ENCODE results near the gene SH3PXD2A.

The SH3PXD2A gene

DNA sequence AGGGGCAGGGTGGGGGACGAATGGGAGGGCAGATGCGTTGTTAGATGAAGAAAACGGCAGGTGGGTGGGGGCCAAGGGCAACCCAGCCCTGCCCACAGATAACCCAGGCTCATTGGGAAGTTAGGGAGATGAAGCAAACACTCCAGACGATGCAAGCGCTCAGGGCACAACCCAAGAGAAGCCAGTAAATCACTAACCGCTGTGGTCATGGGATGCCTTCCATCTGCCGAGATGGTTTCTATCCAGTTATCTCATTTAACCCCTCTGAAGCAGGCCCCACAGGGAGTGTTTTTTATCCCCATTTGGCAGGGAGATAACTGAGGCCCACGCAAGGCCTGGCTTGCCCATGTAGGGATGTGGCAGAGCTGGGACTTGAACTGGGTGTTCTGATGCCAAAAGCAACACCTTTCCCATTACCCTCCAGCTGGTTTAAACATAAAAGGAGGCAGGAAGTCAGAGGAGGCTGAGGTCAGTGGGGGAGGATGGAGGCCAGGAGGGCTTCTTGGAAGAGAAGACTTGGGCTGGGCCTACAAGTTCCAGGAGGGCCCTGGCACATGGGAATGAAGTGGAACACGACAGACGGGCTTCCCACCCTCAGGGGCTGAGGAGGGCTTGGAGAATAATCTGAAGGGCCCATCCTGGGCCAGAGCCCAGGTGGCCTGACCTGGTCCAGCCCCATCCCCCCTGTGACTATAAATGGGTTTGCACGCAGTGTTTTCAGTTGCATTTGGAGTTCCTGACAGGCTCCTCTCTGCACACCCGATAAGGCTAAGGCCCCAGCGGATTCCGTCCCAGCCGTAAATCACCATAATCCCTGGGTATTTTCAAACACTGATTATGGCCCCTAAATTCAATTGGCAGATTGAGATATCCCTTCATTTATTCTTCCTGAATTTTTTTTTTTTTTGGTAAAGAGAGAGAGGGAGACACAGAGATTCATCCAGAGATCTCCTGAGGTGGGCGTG is 281.0 kb downstream of the SH3PXD2A start:
- ATAC-seq (no peak), DNase-seq (no peak)
- no peak overlapping the region for H3K27ac Mint-ChIP-seq

DNA sequence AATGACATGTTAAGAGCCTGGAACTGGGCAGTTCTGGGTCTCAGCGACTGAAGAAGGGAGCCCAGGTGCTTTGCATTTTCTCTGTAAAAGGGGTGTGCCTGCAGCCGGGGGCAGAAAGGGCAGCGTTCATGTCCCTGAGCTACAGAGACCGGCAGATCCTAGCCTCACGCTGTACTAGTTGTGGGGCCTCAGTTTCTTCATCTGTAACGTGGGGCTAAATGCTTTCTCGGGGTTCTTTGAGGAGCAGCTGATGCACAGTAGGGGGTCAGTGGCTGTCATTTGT is 282.2 kb downstream of the SH3PXD2A start:
- no peak overlapping the region for H3K4me3 Mint-ChIP-seq
- H3K4me1 Mint-ChIP-seq: no peaks in the 10 kb centered on the region
- no peak for DNase-seq
- no peak for ATAC-seq
- no peaks in the 10 kb centered on the region for H3K36me3 Mint-ChIP-seq (ENCODE audit: low read depth)
- no peaks in the 10 kb centered on the region for H3K9me3 Mint-ChIP-seq
- H3K27ac Mint-ChIP-seq: no peak overlapping the region
- no peaks in the 10 kb centered on the region for H3K27me3 Mint-ChIP-seq

More for the DNA sequence above, 281.0 kb downstream of the SH3PXD2A start:
- H3K9me3 Mint-ChIP-seq: no peaks in the 10 kb centered on the region
- no peaks in the 10 kb centered on the region for H3K4me1 Mint-ChIP-seq
- no peaks in the 10 kb centered on the region for H3K27me3 Mint-ChIP-seq
- no peak overlapping the region for H3K4me3 Mint-ChIP-seq
- H3K36me3 Mint-ChIP-seq (ENCODE audit: low read depth): no peaks in the 10 kb centered on the region

DNA sequence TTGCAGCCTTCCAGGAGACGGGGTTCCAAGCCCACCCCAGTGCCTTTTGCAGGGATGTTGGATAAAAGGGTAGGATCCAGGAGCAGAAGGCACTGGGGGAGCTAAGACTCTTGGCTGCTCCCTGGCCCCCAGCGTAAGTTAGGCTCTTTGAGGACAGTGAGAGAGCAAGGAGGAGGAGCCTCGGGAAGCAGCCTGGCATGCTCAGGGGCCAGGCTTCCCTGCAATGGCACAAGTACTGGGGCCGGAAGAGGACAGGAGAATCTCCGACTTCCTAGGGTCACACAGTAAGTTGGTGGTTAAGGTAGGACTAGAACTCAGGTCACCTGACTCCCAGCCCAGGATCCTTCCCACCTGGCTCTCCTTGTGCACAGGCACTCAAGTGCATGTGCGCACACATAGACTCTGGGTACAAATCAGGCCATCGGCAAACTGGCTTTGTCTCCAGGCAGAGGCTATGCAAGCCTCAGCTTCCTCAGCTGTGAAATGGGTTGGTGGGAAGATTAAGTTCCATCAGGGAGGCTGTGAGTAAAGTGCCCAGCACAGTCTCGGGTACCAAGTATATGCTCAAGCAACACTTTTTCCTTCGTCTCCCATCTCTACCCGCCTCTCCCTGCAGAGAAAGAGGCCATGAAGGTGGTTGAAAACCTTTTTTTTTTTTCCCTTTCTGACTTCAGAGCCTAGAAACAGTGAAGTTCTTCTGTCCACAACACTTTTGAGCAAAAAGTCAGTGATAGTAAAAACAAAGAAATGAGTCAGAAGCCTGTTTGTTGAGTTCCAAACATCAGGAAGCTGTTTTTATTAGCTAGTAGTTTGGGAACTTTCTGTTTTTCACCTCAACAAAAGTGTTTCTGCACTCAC is 282.8 kb downstream of the SH3PXD2A start:
- no peaks in the 10 kb centered on the region for H3K9me3 Mint-ChIP-seq
- ATAC-seq (no peak), DNase-seq (no peak)
- H3K27me3 Mint-ChIP-seq: no peaks in the 10 kb centered on the region
- no peaks in the 10 kb centered on the region for H3K4me1 Mint-ChIP-seq
- H3K4me3 Mint-ChIP-seq: no peak overlapping the region
- H3K27ac Mint-ChIP-seq: no peak overlapping the region
- no peaks in the 10 kb centered on the region for H3K36me3 Mint-ChIP-seq (ENCODE audit: low read depth)

DNA sequence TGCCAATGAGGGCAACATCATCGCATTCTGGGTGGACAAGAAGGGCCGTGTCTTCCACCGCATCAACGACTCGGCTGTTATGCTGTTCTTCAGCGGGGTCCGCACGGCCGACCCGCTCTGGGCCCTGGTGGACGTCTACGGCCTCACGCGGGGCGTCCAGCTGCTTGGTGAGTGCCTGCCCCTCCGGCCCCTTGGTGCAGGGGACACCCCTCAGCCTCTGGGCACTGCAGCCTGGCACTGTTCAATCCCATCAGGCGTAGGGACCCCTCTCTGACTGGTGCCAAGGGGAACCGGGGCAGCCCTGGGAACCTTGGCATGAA is 283.8 kb downstream of the SH3PXD2A start:
- Mint-ChIP-seq H3K4me3 (no peak overlapping the region), H3K4me1 (no peaks in the 10 kb centered on the region), H3K27ac (no peak overlapping the region), H3K36me3 (ENCODE audit: low read depth) (no peaks in the 10 kb centered on the region), H3K9me3 (no peaks in the 10 kb centered on the region), H3K27me3 (no peaks in the 10 kb centered on the region)
- ATAC-seq (no peak), DNase-seq (no peak)

DNA sequence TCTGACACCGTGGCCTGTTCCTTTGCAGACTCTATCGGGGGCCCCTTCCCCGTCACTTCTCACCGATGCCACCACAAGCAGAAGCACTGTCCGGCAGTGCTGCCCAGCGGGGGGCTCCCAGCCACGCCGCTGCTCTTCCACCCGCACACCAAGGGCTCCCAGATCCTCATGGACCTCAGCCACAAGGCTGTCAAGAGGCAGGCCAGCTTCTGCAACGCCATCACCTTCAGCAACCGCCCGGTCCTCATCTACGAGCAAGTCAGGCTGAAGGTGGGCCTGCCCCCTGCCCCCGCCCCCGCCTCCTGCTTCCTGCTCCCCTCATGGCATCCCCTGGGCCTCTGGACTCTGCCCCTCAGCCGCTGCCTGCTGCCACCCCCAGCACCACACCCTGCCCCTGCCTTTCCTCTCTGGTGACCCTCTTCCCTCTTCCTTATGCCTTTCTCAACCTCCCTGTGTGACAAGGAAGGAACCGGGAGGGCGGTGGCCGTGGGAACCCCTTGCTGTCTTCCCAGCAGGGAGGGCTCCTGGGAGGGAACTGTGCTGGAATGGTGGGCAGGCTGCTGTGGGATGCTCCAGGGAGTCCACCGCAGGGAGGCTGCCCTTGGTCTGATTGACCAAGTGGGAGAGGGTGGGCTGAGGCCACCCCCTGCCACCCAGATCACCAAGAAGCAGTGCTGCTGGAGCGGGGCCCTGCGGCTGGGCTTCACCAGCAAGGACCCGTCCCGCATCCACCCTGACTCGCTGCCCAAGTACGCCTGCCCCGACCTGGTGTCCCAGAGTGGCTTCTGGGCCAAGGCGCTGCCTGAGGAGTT is 284.3 kb downstream of the SH3PXD2A start:
- DNase-seq (no peak), ATAC-seq (no peak)
- no peaks in the 10 kb centered on the region for H3K4me1 Mint-ChIP-seq
- H3K36me3 Mint-ChIP-seq (ENCODE audit: low read depth): no peaks in the 10 kb centered on the region
- H3K27ac Mint-ChIP-seq: no peak overlapping the region
- H3K27me3 Mint-ChIP-seq: no peaks in the 10 kb centered on the region
- no peaks in the 10 kb centered on the region for H3K9me3 Mint-ChIP-seq
- H3K4me3 Mint-ChIP-seq: no peak overlapping the region

- no peak for DNase-seq
- H3K4me1 Mint-ChIP-seq: no peaks in the 10 kb centered on the region
- H3K4me3 Mint-ChIP-seq: no peak overlapping the region
- H3K27me3 Mint-ChIP-seq: no peaks in the 10 kb centered on the region
- no peaks in the 10 kb centered on the region for H3K9me3 Mint-ChIP-seq
- no peaks in the 10 kb centered on the region for H3K36me3 Mint-ChIP-seq (ENCODE audit: low read depth)
- no peak for ATAC-seq
- H3K27ac Mint-ChIP-seq: no peak overlapping the region
These were observed 285.5 kb downstream of the SH3PXD2A start for GRCh38 chr10:103569896-103570295.

- ATAC-seq: no peak
- H3K36me3 Mint-ChIP-seq (ENCODE audit: low read depth): no peaks in the 10 kb centered on the region
- no peak overlapping the region for H3K4me3 Mint-ChIP-seq
- no peak overlapping the region for H3K27ac Mint-ChIP-seq
- no peaks in the 10 kb centered on the region for H3K4me1 Mint-ChIP-seq
- no peak for DNase-seq
- H3K27me3 Mint-ChIP-seq: no peaks in the 10 kb centered on the region
- H3K9me3 Mint-ChIP-seq: no peaks in the 10 kb centered on the region
These were observed 286.9 kb downstream of the SH3PXD2A start for GRCh38 chr10:103568505-103568904.

DNA sequence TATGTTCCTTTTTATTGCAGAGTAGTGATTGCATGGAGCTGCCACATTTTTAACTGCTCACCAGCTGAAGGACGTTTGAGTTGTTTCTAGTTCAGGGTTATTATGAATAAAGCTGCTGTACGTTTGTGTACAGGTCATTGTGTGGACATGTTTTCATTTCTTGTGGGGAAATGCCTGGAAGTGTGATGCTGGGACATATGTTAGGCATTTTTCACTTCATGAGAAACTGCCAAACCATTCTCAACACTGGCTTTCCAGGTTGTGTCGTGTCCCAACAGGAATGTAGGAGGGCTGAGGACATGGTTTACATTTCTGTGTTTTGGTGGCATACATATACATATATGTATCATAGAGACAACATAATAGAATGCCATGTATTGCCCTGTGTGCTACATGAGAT is 288.8 kb downstream of the SH3PXD2A start:
- H3K36me3 Mint-ChIP-seq (ENCODE audit: low read depth): no peaks in the 10 kb centered on the region
- ATAC-seq: no peak
- no peak for DNase-seq

GRCh38 chr10:103564776-103565520 is 290.4 kb downstream of the SH3PXD2A start:
- Mint-ChIP-seq H3K36me3 (ENCODE audit: low read depth) (no peaks in the 10 kb centered on the region), H3K27ac (no peak overlapping the region), H3K4me1 (no peaks in the 10 kb centered on the region), H3K9me3 (no peaks in the 10 kb centered on the region), H3K4me3 (no peak overlapping the region), H3K27me3 (peaks cover 8% of the 10 kb centered on the region)
- ATAC-seq: peak; percentile 72
- peak; percentile 67 for DNase-seq

More for the DNA sequence above, 288.8 kb downstream of the SH3PXD2A start:
- no peaks in the 10 kb centered on the region for H3K4me1 Mint-ChIP-seq
- H3K9me3 Mint-ChIP-seq: no peaks in the 10 kb centered on the region
- H3K4me3 Mint-ChIP-seq: no peak overlapping the region
- no peak overlapping the region for H3K27ac Mint-ChIP-seq
- peaks cover 3% of the 10 kb centered on the region for H3K27me3 Mint-ChIP-seq

DNA sequence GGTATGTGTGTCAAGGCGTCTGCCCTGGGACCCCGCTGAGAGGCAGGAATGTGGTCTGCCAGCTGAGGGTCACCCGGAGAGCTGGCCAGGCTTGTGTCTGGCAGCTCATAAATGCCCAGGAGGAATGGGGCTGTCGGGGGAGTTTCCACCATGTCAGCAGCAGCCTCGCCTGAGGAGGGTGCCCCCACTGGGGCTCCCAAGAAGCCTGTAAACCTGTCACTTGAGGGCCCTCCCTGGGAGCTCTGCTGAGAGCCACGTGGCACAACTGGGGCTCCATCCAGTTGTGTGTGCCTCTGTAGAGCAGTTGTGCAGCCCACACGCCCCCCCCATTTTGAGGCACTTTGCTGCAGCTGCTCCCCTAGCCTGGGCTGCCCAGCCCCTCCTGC is 291.3 kb downstream of the SH3PXD2A start:
- ATAC-seq (no peak), DNase-seq (no peak)
- no peaks in the 10 kb centered on the region for H3K36me3 Mint-ChIP-seq (ENCODE audit: low read depth)
- H3K27ac Mint-ChIP-seq: no peak overlapping the region
- H3K4me3 Mint-ChIP-seq: no peak overlapping the region
- H3K27me3 Mint-ChIP-seq: peaks cover 10% of the 10 kb centered on the region
- H3K9me3 Mint-ChIP-seq: no peaks in the 10 kb centered on the region
- no peaks in the 10 kb centered on the region for H3K4me1 Mint-ChIP-seq

- Mint-ChIP-seq H3K36me3 (ENCODE audit: low read depth) (no peaks in the 10 kb centered on the region), H3K27me3 (peaks cover 14% of the 10 kb centered on the region), H3K9me3 (no peaks in the 10 kb centered on the region), H3K4me3 (no peak overlapping the region), H3K4me1 (no peaks in the 10 kb centered on the region), H3K27ac (no peak overlapping the region)
- ATAC-seq (no peak), DNase-seq (no peak)
These were observed 291.9 kb downstream of the SH3PXD2A start for GRCh38 chr10:103563231-103564115.

DNA sequence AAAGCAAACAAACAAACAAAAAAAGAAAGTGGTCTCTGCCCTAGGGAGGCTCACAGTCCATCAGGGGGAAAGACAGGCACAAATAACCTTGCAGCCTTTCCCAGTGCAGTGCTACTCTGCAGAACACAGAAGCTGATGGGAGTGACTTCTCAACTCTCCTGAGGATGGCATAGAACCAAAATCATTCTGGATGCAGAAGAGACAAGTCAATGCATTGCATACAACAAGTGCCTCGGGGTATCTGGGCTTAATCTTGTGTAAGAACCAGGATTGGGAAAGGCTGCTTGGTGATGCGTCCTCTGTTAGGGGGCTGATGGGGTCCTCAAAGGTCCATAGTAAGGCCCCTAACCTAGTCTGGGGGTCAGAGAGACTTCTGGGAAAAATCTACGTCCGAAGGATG is 293.0 kb downstream of the SH3PXD2A start:
- Mint-ChIP-seq H3K4me1 (no peaks in the 10 kb centered on the region), H3K27me3 (peaks cover 18% of the 10 kb centered on the region), H3K9me3 (no peaks in the 10 kb centered on the region), H3K27ac (no peak overlapping the region), H3K4me3 (no peak overlapping the region), H3K36me3 (ENCODE audit: low read depth) (no peaks in the 10 kb centered on the region)
- no peak for ATAC-seq
- DNase-seq: no peak

- DNase-seq (no peak), ATAC-seq (no peak)
- peaks cover 26% of the 10 kb centered on the region for H3K27me3 Mint-ChIP-seq
- no peaks in the 10 kb centered on the region for H3K36me3 Mint-ChIP-seq (ENCODE audit: low read depth)
- no peak overlapping the region for H3K27ac Mint-ChIP-seq
- no peaks in the 10 kb centered on the region for H3K4me1 Mint-ChIP-seq
- no peak overlapping the region for H3K4me3 Mint-ChIP-seq
- H3K9me3 Mint-ChIP-seq: no peaks in the 10 kb centered on the region
These were observed 294.5 kb downstream of the SH3PXD2A start for GRCh38 chr10:103560886-103561285.
